ENCODE measurements around the gene DCC.

Gene DCC

GRCh38 chr18:53543711-53544110, 1203.7 kb downstream of the DCC start:
- no peak for DNase-seq

GRCh38 chr18:53544917-53545316, 1204.9 kb downstream of the DCC start:
- DNase-seq, result no peak

GRCh38 chr18:53551868-53552426, 1212.0 kb downstream of the DCC start:
- DNase-seq, result no peak

GRCh38 chr18:53553030-53553429, 1213.0 kb downstream of the DCC start:
- DNase-seq, result no peak

GRCh38 chr18:53556450-53556849, 1216.5 kb downstream of the DCC start:
- no peak for DNase-seq

- no peak for DNase-seq
Measured at GRCh38 chr18:53560546-53560945, 1220.5 kb downstream of the DCC start.

GRCh38 chr18:53566626-53567025, 1226.6 kb downstream of the DCC start:
- no peak for DNase-seq

GRCh38 chr18:53567929-53568574, 1228.1 kb downstream of the DCC start:
- no peak for DNase-seq

All from activated CD4-positive, alpha-beta T cell treated with anti-CD3 and anti-CD28 coated beads, Interleukin-2, amount 50 U/mL, for 1 hour (primary cell).